NCI-H526 treated with DMSO at 0.1 percent for 48 hours (cell line): ENCODE results near the gene CIPC.

Source experiments
- DNase-seq: peaks from one replicate; lab custom pipeline; 2025; lab: John Stamatoyannopoulos, UW

The CIPC gene, protein sequence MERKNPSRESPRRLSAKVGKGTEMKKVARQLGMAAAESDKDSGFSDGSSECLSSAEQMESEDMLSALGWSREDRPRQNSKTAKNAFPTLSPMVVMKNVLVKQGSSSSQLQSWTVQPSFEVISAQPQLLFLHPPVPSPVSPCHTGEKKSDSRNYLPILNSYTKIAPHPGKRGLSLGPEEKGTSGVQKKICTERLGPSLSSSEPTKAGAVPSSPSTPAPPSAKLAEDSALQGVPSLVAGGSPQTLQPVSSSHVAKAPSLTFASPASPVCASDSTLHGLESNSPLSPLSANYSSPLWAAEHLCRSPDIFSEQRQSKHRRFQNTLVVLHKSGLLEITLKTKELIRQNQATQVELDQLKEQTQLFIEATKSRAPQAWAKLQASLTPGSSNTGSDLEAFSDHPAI

DNA sequence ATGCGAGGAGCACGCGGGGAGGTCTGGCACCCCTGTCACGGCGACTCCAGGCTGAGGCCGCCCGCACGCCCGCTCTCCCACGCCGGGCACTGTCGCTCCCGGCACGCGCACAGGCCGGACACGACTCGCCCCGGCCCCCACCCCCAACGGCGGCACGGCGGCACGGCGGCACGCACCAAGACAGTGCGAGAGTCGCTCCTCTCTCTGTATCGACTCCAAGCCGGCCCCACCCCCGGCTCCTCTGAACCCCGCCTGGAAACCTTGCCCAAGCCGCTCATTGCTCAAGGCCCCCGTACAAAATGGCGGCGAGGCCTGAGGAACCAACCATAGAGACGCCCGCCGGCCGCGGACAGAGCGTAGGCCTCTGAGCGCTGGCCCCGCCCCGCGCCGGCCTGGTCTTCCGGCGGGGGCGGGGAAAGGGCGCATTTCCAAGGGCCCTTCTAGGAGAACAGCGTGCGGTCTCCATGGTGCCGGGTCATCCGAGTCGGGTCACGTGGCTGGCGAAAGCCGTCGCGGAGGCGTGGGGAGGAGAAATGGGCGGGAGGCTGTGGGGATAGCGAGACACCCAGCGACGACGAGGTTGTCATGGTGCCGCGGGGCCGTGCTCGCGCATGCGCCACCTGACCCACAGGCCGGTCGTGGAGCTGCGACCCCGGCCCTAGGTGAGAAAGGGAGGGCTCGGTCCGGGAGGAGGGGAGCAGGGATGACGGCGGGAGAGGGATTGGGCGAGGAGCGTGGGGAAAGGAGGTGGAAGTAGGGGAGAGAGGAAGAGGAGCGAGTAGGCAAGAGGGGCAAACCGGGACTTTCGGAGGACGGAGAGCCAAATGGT, at the start of gene CIPC:
CIPC (plus strand) TSS at position 559 of the 829 bp plus-strand sequence. CDS start 7,451 bp downstream, outside the sequence.
- DNase-seq: peak; percentile 97

DNA sequence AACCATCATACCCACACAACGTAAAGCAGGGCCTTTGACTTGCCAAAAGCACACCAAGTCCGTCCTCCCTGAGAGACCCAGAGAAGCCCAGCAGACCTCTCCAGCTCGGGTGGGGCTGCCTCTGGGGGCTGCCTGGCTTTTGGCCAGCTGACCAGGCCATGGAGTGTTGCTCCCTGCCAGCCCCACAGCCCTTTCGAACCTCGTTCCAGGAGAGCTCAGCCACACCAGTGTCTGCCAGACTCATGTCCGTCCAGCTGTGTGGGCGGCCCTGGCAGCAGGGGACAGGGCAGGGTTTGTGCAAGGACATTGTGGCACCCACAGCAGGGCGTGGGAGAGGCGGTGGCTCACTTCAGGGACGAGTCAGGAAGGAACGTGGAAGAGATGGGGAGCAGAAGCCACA, 46.9 kb upstream of the CIPC start:
- DNase-seq: no peak

DNA sequence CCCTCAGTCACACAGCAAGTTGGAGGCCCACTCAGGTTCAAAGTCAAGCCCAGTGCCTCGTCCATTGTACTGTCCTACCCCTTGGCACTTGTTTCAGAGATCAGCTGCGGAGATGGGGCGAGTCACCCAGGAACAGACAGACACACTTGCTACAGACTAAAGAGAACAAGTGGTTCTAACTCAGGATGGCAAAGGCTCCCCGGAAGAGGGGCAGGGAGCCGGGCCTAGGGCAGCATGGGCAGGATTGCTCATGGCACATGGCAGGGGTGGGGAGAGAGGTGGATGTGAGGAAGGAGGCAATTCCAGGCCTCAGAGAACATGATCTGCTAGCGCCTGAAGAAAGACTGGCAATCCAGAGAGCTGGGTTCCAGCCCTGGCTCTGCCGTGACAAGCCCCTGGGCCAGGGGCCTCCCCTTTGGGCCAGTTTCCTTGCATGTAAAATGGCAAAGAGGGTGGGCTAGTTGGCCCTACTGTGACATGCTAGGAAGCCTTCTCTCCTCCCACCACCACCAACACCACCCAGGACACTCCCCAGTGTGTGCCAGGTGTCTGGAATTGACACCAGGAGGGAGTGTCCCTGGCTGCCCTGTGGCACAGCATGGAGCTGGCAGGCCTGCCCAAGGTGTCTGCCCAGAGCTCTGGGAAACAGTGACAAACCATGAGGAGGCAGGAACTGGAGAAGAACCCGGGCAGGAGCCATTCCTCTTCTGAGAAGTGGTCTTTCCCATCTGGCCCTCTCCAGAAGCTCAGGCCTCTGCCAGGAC, 45.6 kb upstream of the CIPC start:
- no peak for DNase-seq

DNA sequence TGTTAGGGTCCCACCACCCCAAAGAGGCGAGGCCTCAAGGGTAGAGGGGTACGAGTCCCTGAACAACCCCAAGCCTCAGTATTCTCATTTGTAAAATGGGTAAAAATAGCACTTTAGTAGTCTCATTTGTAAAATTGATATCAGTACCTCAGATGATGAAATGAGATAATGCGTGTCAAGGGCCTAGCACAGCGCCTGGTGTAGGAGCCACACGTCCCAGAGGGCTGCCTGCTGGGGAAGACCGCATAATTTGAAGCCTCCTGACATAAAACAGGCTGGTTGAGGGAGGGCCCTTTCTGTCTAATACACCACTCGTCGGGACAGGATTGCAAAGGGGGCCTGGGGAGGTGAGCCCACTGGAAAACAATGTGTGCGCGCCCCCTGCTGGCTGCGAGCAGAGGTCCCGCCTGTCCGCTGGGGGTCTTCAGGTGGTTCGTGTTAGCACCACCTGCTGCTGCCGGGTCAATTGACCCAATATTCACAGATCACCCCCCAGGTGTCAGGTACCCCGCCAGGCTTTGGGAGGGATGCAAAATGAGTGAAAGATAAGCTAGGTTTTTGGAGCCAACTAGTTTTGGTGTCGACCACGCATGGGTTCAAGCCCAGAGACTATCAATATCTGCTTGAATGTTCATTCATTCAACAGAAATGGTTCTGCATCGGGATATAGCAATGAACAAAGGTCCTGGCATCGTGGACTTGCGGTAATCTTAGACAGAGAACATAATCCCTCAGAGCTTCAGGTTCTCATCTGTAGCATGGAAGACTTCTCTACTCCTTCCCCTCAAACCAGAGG, 44.8 kb upstream of the CIPC start:
- peak; percentile 74 for DNase-seq

DNA sequence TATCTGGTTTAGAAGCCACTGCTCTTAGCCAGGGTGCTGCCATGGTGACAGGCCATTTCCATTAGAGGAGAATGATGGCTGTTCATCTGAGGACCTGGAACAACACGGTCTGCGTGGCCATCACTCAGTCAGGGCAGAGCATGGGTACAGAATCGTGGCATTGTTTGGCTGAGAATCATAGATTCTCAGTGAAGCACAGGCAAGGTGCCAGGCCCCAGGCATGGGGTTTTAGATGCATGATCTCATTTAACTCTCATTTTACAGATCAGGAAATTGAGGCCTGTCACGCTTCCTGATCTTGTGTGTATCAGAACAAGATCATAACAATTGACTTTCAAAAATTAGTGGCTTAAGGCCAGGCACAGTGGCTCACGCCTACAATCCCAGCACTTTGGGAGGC, 42.8 kb upstream of the CIPC start:
- DNase-seq: no peak

DNA sequence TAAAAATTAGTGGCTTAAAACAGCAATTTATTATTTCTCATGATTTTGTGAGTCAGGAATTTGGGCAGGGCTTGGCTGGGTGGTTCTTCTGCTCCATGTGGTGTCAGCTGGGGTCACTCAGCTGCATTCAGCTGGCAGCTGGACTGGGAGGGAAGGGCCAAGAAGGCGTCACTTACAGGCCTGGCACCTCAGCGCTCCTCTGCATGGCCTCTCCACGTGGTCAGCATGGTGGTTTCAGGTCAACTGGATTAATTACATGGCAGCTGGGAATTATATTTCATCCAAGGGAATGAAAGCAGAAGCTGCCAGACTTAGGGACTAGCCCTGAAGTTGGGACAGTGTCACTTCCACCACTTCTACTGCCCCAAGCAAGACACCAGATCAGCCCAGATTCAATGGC, 42.1 kb upstream of the CIPC start:
- DNase-seq: no peak

DNA sequence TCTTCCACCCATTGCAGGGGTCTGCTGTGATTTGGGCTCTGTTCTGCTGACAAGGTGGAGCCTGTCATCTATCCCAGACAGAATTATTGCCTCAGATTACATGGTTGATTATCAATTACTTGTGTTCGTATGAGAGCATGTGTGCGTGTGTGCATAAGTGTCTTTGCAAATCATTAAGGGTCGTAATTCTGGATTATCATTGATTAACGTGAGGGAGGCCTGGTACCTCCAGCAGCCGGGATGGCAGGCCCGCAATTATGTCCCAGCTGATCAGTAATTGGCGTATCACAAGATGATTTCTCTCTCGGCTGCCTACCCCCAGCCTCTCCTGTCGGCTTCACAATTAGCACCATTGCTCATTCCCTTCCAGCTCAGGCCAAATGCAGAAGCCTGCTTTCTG, 39.9 kb upstream of the CIPC start:
- DNase-seq: no peak

DNA sequence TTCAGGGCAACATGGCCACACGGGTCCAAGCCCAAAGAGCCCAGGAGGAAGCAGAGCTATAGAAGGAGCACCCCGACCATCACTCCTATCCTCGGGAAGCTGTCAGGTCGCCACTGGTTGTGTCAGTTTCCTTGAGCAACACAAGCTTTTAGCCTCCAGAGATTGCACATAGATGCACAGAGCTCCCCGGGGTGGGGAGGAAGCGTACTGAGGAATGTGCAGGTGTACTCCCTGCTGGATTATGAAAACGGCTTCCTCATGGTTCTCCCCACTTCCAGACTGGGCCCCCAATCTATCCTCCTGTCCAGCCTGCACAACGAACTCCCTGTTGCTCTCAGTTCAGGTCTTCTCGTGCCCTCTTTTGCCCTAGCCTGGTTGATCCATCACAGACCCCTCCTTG, 39.3 kb upstream of the CIPC start:
- DNase-seq: no peak

DNA sequence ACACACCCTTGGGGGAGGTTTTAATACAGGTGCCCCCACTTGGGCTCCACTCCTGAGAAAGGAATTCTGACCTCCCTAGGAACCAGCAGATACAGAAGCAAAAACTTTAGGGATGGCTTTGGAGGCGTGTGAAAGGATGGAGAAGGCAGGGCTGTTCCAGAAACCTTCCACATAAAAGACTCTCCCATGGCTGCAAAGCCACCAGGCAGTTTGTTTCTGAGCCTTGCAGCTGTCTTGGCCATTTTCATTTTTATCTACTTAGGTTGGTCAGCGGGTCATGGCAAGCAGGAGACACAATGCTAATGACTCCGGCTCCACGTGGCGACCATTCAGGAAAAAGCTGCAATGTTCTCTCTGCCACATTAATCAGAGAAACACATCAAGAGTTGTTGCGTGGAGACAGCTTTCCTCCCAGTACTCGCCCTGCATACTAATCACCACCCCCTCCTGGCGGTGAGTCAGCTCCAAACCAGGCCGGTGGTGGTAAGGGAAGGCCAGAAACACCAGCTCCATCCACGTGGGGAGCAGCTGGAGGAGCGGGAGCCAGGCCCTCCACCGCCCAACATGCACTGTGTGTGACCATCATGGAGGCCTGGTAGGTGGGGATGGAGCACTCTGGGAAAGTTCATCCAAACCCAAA, 38.7 kb upstream of the CIPC start:
- DNase-seq: peak; percentile 22

DNA sequence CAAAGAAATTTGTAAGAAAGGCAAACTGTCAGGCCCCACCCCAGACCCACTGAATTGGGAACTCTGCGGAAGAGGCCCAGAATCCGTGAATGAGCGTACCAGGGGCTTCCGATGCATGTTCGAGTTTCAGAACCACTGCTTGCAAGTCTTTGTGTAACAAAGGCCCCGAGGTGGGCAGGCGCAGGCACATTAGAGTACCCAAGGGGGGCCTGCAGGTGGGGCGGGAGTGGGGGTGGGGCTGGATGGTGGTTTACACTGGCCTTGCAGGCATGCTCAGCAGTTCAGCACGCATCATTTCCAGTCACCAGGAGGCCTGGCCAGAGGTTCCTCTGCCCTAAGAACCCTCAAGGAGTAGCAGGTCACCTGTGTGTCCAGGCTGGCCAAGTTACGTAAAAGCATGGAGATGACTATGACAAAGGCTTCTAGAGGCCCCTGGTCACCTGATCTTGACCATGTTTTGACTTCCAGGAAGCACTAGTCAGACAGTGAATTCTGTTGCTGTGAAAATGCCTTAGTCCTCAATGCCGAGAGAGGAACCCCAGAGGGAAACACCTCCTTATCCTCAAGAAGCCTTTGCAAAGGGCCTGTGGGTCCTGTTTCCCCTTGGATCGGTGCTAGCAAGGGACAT, 36.3 kb upstream of the CIPC start:
- DNase-seq: no peak

DNA sequence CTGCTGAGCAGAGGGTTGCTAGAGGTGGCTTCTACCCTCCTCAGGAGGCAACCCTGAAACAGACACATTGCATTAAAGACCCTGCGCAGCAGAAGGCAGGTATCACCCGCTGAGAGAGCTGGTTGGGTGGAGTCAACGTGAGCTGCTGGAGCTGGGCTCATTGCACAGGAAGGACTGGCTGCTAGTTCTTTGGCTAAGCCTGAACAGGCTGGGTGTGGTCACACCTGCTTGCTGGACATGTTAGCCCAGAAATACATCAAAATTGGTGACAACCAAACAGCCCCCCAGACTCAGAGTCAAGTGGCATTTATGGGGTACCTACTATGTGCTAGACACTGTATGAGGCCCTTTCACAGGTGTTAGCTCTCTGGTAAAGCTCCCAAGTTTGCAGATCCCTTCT, 35.8 kb upstream of the CIPC start:
- no peak for DNase-seq

DNA sequence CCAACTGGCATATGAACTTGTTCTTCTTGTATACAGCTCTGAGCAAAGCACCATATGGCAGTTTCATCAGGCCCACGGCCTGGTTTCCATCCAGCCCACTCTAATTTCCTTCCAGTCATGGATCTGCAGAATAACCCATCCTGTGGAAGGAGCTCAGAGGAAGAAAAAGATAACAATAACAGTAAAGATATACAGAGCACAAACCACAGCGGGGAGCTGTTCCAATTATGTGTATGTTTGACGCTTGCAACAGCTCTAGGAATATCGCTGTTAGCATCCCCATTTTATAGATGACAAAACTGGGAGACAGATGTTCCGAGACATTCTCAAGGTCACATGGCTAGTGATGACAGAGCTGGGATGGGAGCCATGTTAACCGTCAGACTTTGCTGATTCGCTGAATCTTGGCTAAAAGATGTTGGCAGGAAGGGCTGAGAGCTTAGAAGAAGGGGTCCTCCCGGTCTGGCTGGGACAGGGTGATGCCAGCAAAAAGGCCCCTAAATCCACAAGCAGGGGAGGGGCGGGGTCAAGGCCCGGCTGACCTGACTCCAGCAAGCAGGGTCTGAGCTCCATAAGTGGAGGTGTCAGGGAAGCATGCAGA, 34.4 kb upstream of the CIPC start:
- no peak for DNase-seq

DNA sequence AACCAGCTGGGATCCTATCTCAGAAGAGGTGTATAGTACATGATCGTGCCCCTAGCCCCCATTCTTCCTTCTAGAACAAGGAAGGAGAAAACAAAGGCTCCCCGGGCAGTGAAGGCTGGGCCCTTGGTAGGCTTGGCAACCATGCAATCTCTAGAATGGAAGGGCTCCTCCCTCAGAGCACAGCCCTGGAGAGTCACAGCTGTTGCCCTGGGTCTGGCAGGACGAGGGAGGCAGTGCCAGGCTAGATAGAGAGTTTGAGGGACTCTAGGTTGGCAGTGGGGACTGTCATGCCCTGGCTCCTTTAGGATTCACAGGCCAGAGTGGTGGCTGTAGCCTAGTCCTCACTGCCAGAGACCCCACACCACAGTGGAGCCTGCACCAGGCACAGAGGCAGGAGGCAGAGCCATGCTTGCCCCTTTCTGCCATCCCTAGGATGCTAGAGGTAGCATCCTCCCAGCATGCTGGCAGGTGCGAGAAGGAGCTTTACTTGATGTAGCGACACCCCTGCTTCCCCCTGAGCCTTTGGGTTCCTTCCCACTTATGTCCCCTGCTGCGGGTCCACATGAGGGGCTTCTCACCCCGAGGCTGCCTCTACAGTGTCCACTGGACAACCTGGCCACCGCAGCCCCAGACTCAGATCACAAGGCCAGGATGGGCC, 33.4 kb upstream of the CIPC start:
- DNase-seq: no peak

DNA sequence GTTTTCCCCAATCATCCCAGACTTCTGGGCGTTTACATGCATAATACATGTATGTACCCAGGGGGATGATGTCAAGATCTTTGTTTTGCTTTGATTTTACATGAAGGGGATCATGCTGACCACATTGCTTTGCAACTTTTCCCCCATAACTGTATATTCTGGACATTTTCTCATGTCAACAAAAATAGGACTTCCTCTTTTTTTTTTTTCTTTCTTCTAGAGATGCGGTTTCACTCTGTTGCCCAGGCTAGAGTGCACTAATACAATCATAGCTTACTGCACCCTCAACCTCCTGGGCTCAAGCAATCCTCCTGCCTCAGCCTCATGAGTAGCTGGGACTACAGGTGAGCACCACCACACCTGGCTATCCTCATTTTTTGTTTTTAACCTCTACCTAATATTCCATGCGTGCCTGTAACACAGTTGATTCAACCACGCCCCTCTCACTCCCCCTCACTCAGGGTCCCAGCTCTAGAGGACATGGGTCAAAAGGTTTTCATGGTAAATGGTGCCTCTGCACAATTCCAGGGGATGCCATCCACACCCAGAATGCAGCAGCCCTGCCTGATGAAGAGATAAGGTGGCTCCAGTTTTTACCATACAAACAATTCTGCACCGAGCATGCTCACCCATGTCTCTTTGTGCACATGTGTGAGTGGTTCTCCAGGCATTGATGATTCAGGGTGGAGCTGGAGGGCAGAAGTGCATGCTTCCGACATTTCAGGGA, 32.0 kb upstream of the CIPC start:
- no peak for DNase-seq

DNA sequence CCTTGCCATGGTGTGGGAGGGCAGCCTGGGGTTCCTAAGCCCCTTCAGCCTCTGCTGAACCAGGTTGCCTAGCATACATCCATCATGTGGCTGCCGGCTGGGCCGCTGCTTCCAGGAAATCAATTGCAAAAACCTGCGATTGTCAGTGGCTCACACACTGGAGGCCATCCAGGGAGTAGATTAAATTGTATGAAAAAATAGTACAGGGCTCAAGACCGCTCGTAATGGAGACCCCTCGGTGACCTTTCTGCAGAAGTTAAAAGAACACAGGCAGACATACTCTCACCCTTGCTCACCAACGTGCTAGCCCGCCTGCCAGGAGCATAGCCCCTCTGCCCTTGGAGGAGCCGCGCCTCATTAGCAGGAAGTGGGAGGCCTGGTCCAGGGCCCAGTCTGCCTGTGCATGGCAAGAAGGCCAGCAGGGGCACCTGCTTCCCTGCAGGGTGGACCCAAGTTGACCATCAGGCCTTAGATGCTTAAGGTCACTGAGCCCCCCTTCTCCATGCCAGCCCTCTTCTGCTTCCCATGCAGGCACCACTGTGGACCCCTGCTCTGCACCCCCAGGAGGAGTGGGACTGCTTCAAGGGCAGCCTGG, 31.4 kb upstream of the CIPC start:
- DNase-seq: no peak

DNA sequence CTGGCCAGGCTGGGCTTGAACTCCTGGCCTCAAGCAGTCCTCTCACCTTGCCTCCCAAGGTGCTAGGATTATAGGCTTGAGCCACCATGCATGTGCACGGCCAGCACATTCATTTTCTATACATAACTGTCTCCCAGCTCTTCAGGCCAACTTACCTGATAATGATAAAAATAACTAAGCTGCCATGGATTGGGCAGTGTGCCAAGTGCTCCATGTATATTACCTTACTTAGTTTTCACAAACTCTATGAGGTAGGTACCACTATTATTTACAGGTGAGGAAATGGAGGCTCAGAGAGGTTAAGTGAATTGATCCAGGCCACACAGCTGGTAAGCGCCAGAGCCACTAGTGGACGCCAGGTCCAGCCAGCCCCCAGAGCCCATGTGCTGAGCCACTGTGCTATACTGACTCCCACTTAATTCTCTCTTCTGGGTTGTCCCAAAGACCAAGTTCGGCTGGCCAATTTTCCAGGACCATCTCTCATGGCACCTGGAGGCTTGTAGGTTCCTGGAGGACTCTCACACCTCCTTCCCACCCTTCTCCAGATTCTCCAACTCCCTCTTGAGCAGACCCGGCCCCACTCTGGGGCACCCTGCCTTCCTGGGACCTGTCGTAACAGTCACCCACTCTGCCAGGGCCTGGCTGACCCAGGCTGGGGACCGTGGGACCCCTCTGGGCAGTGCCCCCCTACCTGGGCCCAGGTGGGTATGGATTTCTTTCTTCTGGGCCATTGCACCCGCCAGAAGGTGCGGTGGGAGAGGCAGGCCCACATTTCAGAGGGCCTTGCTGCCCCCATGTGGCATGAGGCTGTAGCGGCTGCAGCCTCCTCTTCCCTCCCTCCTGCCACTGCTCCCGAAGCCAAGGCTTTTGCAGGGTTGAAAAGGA, 30.2 kb upstream of the CIPC start:
- peak; percentile 15 for DNase-seq

DNA sequence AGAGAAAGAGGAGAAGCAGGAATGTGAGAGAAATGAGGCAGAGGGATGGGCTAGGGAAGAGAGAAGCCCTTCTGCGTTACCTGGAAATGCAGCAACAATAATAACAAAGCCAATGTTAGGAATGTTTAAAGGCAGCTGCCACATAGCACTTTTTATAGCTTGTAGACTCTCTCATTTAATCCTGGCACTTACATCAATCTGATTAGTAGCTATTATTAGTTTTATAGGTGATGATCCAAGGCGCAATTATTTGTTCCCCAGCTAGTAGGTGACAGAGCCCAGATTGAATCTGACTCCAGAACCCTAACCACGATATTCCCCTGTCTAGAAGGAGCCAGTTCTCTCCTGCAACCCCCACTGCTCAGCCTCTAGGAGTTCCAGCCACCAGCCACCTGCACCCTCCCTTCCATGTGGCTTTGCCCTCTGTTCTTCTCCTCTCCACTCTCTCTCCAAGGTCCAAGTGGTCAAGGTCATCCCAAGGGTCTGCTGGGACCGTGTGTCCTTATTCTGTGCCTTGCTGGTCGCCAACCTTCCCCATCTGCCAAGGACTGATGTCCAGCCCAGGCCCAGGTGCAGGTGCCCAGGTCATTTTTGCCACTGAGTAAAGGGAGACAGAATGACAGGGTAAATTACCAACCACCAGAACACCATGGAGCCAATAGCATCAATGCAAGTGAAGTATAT, 29.4 kb upstream of the CIPC start:
- no peak for DNase-seq
